ENCODE measurements around the gene MARCHF9.
"Not testable (repeated sequence)": the region's sequence is repeated elsewhere in the genome, so short reads cannot be mapped to it uniquely, and the experiment has no call there.

Gene MARCHF9

DNA sequence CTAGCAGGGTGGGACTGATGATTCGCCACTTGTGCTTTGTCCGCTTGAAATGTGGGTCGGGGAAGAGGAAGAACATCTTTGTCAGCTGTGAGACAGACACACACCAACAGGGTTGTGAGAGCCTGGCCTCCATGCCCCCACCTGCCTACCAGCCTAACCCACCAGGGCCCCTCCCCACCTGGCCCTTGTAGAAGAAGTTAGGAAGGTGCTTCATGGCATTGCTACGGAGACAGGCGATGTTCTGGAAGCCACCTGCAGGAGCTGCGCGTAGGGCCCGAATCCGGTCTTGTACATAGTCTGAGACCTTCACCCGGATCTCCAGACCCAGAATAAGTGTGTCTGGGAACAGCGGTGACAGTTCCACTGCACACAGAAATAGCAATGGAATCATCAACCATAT, 14.7 kb downstream of the MARCHF9 start:
- DNase-seq (ENCODE audit: low read depth in 2 of 2), result no peak

- no peak for DNase-seq (ENCODE audit: low read depth in 2 of 2)
These were observed 15.8 kb downstream of the MARCHF9 start for GRCh38 chr12:57770734-57771133.

DNA sequence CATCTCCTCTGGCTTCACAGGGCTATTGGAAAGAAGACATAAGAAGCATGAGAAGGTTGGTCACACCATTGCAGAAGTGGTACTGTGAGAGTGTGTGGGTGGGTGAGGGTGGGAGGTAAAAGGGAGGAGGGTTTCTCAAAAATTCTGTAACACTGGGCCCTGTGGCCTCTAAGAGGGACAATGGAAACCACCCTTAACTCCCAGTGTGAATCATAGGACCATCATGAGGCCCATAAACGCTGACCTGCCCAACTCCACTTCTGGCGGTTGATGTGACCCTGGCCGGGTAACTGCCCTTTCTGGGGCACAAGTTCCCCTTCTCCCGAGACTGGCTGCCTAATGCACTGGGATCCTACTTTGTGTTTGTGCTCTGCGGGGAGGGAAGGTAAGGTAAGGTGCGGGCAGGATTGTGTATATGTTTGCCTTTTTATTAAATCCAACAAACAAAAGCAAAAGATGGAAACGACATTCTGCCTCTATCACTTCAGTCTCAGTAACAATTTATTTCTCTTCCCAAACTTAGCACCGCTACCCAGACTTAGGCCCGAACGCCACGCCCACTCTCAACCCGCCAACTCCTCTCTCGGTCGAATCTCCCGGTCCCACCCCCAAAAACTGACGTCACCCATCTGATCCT, 16.5 kb downstream of the MARCHF9 start:
- peak; percentile 87 to 92 for DNase-seq (ENCODE audit: low read depth in 2 of 2)

DNA sequence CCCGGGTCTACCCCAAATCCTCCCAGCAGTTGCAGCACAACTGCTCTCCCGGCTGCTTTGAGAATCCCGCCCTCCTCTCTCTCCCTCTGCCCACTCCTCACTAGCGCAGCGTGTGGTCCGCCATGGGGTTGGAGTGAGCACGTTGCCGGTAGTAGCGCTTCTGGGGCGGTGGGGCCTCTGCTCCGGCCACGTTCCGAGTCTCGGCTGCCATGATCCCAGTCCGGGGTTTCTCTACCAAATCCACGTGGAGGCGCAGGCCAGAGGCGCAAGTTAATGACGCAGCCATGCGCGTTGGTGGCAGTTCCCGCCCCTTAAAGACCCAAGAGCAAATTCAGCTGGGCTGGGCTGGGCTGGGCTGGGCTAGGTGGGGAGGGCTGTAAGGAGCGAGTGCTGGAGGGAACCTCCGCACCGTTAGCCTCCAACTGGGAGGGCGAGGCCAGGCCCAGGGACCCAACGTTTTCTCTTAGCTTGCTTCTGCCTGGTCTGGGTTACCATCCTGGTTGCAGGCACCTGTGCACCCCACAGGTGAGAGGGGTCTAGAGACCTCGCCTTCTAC, 17.0 kb downstream of the MARCHF9 start, which contains the start of gene METTL1:
Gene METTL1, minus strand, starts transcription at position 233 of the 556 bp plus-strand sequence. Its CDS starts 22 bp downstream, at position 211.
- peak; percentile 92 to 93 for DNase-seq (ENCODE audit: low read depth in 2 of 2)

DNA sequence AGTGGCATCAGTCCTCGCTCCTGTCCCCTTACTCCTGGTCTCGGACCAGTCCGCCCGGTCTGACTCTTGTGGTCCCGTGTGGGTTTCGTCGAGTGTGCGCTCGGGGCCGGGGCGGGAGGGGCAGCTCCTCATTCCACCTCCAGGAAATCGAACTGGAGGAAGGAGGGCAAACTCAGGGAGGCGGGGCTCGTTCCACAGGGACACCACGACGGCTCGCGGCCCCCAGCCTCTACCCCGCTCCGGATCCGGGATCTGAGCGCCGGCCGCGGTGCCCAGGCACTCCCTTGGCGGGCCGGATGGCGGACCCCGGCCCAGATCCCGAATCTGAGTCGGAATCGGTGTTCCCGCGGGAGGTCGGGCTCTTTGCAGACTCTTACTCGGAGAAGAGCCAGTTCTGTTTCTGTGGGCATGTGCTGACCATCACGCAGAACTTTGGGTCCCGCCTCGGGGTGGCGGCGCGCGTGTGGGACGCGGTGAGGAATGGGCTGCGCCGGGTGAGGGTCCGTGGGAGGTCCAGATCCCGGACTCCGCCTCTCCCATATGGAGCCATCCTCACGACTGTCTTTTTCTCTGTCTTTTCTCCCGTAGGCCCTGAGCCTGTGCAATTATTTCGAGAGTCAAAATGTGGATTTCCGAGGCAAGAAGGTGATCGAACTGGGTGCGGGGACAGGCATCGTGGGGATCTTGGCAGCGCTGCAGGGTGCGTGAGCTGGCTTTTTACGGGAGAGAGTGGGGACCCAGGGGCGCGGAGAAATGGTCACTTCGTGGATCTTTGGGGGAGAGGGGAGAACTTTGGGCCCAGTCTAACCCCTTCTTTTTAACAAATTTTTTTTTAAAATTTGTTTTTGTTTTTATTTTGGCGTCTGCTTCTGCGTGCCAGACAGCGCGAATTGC, 17.8 kb downstream of the MARCHF9 start, which contains the start of gene EEF1AKMT3:
Gene EEF1AKMT3, plus strand, starts transcription at position 186 of the 894 bp plus-strand sequence. Its CDS starts 111 bp downstream, at position 297.
- DNase-seq (ENCODE audit: low read depth in 2 of 2), result no peak

DNA sequence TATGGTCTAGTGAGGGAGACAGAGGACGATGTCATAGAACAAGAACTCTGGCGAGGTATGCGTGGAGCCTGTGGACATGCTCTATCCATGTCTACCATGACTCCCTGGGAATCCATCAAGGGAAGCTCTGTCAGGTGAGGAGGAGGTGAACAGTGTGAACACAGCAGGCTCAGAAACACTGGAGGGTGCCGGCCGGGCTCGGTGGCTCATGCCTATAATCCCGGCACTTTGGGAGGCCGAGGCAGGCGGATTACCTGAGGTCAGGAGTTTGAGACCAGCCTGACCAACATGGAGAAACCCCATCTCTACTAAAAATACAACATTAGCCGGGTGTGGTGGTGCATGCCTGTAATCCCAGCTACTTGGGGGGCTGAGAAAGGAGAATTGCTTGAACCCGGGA, 19.7 kb downstream of the MARCHF9 start:
- DNase-seq (ENCODE audit: low read depth in 2 of 2), result not testable (repeated sequence)

DNA sequence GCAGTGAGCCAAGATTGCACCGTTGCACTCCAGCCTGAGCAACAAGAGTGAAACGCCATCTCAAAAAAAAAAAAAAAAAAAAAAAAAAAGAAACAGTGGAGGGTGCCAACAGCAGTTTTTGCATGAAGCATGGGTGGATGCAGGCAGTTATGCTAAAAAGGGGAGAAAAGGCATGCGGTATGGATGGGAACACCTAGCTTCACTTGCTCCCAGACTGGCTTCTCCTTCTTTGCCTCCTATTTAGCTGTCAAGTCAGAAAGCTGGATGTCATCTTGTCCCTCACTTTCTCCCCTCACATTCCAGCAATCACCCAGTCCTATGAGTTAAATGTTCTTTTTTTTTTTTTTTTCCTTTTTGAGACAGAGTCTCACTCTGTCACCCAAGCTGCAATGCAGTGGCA, 20.1 kb downstream of the MARCHF9 start:
- no peak for DNase-seq (ENCODE audit: low read depth in 2 of 2)

DNA sequence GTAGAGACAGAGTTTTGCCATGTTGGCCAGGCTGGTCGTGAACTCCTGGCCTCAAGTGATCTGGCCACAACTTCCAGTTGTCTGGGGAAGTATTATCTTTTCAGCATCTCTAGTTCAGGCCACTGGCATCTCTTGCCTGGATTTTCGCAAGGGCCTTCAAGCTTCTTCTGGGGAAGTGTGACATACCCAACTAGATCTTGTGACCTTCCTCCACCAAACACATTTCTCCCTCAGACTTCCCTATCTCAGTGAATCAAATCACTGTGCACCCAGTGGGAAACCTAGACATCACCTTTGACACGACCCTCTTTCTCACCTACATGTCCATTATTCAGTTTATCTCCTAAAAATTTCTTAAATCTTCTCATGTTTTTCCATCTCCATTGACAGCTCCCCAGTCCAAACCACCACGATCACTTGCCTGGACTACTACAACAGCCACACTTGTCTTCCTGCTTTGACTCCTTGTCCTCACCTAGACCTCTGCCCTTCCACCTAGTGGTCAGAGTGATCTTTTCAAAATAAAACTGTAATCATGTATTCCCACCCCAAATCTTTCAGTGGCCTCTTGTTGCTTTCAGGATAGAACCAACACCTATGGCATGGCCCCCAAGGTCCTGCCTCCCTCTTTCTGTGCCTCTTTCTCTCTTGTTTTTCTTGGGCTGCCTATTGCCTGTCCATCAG, 20.8 kb downstream of the MARCHF9 start:
- no peak for DNase-seq (ENCODE audit: low read depth in 2 of 2)

DNA sequence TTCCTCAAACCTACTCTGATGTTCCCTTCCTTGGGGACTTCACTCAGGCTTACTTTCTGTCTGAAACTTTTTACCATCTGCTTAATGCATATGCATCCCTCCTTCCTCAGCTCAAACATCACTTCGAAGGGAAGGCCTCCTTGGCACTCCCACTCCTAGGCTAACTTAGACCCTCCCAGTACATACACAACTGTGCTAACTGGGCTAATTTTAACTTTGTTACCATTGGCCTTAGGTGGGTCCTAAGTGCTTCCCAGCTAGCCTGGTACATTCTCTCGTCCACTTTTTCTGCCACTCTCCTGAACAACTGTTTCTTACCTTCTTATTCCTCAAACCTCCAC, 21.3 kb downstream of the MARCHF9 start:
- no peak for DNase-seq (ENCODE audit: low read depth in 2 of 2)

GRCh38 chr12:57777367-57777766, 22.5 kb downstream of the MARCHF9 start:
- DNase-seq (ENCODE audit: low read depth in 2 of 2), result no peak

- no peak for DNase-seq (ENCODE audit: low read depth in 2 of 2)
These were observed 23.0 kb downstream of the MARCHF9 start for GRCh38 chr12:57777911-57778310.

DNA sequence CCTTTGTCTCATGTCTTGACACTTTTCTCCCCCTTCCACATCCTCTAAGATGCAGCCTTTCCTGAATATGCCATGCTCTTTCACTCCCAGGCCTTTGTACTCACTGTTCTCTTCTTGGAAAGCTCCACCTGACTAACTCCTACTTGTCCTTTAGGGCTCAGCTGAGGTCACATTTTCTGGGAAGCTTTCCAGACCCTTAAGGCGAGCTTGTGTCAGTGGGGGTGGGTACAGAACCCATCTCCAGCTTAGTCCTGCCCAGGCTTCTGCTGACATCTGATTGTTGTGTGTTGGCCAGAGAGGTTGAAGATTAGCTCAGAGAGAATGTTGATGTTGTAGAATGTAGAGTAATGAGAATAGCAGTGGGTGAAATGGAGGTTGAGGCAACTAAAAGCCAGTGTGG, 24.8 kb downstream of the MARCHF9 start:
- DNase-seq (ENCODE audit: low read depth in 2 of 2), result no peak

- DNase-seq (ENCODE audit: low read depth in 2 of 2), result no peak
These were observed 25.5 kb downstream of the MARCHF9 start for GRCh38 chr12:57780284-57780897.

DNA sequence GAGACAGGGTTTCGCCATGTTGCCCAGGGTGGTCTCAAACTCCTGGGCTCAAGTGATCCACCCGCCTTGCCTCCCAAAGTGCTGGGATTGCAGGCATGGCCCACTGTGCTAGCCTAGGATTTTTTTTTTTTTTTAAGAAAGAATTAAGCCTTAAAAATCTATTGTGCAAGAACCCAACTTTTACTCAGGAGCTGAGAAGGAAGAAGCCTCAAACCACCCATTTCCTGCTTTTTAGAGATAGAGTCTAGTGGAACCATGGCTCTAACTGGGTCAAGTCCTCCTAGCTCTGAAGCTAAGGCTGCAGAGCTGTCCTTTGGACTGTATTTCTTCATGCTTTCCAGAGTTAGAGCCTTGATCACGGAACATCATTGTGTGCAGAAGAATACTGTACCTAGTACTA, 26.3 kb downstream of the MARCHF9 start:
- DNase-seq (ENCODE audit: low read depth in 2 of 2), result no peak

- no peak for DNase-seq (ENCODE audit: low read depth in 2 of 2)
These were observed 26.9 kb downstream of the MARCHF9 start for GRCh38 chr12:57781801-57782200.

GRCh38 chr12:57782243-57782607, 27.3 kb downstream of the MARCHF9 start:
- no peak for DNase-seq (ENCODE audit: low read depth in 2 of 2)

DNA sequence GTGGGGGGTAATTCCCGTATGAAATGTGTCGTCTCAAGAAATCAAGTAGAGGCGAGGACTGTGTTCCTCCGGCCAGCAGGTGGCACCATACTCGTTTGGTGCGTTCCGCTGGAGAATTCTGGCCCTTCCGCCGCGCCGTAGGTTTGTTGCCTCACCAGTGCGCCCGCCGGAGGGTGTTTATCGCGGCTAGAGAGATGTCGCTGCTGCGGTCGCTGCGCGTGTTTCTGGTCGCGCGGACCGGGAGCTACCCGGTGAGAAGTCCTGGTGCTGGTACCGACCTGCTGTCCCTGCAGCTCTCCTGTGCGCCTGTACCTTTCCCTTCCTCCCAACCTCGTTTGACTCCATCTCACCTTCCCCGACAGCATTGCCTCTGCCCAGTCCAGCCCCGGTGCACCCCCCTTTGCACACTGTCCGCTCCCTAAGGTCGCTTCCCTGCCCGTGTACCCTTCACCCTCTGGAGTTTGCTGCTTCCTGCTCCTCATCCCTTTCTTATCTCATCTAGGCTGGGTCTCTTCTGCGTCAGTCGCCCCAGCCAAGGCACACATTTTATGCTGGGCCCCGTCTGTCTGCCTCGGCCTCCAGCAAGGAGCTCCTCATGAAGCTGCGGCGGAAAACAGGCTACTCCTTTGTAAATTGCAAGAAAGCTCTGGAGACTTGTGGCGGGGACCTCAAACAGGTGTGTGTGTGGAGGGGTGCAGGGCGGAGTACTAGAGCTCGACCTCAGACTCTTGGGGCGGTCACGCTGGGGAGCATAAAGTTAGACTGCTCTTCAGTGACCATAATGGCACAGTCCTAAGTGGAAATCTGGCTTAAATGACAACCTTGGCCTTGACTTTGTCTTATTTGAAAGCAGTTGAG, 27.9 kb downstream of the MARCHF9 start, which contains the start of gene TSFM:
Gene TSFM, plus strand, starts transcription at position 180 of the 858 bp plus-strand sequence. Its CDS starts 15 bp downstream, at position 195.
- DNase-seq (ENCODE audit: low read depth in 2 of 2), result peak; percentile 93 to 95

GRCh38 chr12:57783466-57783801, 28.5 kb downstream of the MARCHF9 start:
- no peak for DNase-seq (ENCODE audit: low read depth in 2 of 2)

DNA sequence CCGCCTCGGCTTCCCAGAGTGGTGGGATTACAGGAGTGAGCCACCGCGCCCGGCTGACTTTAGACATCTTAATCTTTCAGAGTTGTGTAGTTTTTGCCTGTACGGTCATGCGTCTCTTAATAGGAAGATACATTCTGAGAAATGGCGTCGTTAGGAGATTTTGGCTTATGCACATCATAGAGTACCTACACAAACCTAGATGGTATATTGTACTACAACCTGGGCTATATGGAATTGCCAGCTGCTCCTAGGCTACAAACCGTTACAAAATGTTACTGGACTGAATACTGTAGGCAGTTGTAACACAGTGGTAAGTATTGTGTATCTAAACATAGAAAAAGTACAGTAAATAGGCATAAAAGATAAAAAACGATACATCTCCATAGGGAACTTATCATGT, 29.0 kb downstream of the MARCHF9 start:
- DNase-seq (ENCODE audit: low read depth in 2 of 2), result no peak

- DNase-seq (ENCODE audit: low read depth in 2 of 2), result no peak
These were observed 39.0 kb downstream of the MARCHF9 start for GRCh38 chr12:57793920-57794319.

DNA sequence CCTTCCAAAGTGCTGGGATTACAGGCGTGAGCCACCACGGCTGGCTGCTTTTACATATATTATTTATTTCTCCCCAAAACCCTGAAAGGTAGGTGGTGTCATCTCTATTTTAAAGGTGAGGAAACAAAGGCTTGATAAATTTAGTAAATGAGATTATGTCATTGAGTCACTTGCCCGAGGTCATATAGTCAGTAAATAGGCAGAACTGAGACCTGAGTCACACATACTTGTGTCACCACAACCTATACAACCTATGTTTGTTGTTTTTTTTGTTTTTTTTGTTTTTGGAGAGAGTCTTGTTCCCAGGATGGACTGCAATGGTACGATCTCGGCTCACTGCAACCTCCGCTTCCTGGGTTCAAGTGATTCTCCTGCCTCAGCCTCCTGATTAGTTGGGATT, 40.5 kb downstream of the MARCHF9 start:
- DNase-seq (ENCODE audit: low read depth in 2 of 2), result no peak
